Endothelial cell of umbilical vein (primary cell): ENCODE results near the gene MSRB2. TPM values are rescaled to one million over a fixed set of nuclear protein-coding genes. Genes with fewer than 3 reads are reported as not detected.

Experiments used
- BruUV-seq: library from RNA; stranded (reverse); fragments of 400-500 nt; replicated peaks from 2 replicates; lab custom pipeline; 2021; lab: Mats Ljungman, UMichigan
- CTCF ChIA-PET: fragments of 300-600, 350-600 bp; sonication (Branson Sonifier 250); formaldehyde crosslinking; loops from one replicate; lab custom pipeline; 2021; ENCODE audit warnings: antibody characterized with exemption, inconsistent platforms; lab: Charles Lee
- POLR2A ChIA-PET: fragments of 300-600, 350-600 bp; sonication (Branson Sonifier 250); formaldehyde crosslinking; loops from one replicate; lab custom pipeline; 2021; ENCODE audit warnings: antibody characterized with exemption, inconsistent platforms; lab: Charles Lee
- DNase-seq: peaks from one replicate; pipeline ENCODE4 v3.0.0-alpha.2; 2011; ENCODE audit warnings: low read depth, low spot score
- FAIRE-seq: peaks from 2 replicates; lab custom pipeline; 2011; peaks lifted over from hg19 to GRCh38; lab: Jason Lieb, UNC
- H2AFZ ChIP-seq: 2 replicates; pipeline ENCODE4 v1.6.0; 2012; ENCODE audit warnings: low read depth, low read length, control low read depth, inconsistent platforms
- H3K27ac ChIP-seq: 2 replicates; pipeline ENCODE4 v1.5.1; 2011; ENCODE audit warnings: low read depth, mild to moderate bottlenecking, control low read depth, low read length, moderate library complexity; ENCODE audit not compliant: insufficient read depth
- H3K27me3 ChIP-seq, 2 experiments: 2 replicates each; pipeline versions ENCODE4 v1.6.0 to v1.6.1; 2011; ENCODE audit warnings: low read length in 2 of 2, mixed read lengths in 1 of 2; ENCODE audit not compliant: control insufficient read depth in 2 of 2, insufficient read depth in 2 of 2
- H3K36me3 ChIP-seq, 2 experiments: 2 replicates in 1 of 2; 3 replicates in 1 of 2; pipeline ENCODE4 v1.5.1; 2011; ENCODE audit warnings: low read length in 2 of 2, mild to moderate bottlenecking in 1 of 2, moderate library complexity in 1 of 2; ENCODE audit not compliant: control insufficient read depth in 2 of 2, insufficient read depth in 2 of 2; ENCODE audit errors: extremely low read depth in 1 of 2
- H3K4me1 ChIP-seq: 3 replicates; pipeline ENCODE4 v1.5.1; 2011; ENCODE audit warnings: mild to moderate bottlenecking, low read length; ENCODE audit not compliant: control insufficient read depth, insufficient read depth; ENCODE audit errors: extremely low read depth
- H3K4me2 ChIP-seq: 2 replicates; pipeline ENCODE4 v1.6.1; 2011; ENCODE audit warnings: low read length, control low read depth, mixed read lengths; ENCODE audit not compliant: insufficient read depth
- H3K4me3 ChIP-seq, 3 experiments: fragments of 200-600 bp in 1 of 3; sonication (generic), shearing (Covaris generic) in 1 of 3; replicated peaks in 1 of 3; 2 replicates each; pipeline ENCODE4 v1.5.1; 2011 to 2016; ENCODE audit warnings: control low read depth in 3 of 3, low read length in 3 of 3, mild to moderate bottlenecking in 2 of 3, inconsistent platforms in 1 of 3, low read depth in 1 of 3, moderate library complexity in 1 of 3; ENCODE audit not compliant: insufficient read depth in 1 of 3
- H3K79me2 ChIP-seq: 2 replicates; pipeline ENCODE4 v1.6.0; 2012; ENCODE audit warnings: low read length, inconsistent platforms; ENCODE audit not compliant: control insufficient read depth, insufficient read depth
- H3K9ac ChIP-seq: replicated peaks from 2 replicates; pipeline ENCODE3; 2011; ENCODE audit warnings: low read length, control low read depth; ENCODE audit not compliant: insufficient read depth; ENCODE audit errors: extremely low read depth
- H3K9me1 ChIP-seq: replicated peaks from 3 replicates; pipeline ENCODE4 v1.6.0; 2011; ENCODE audit warnings: mild to moderate bottlenecking, low read length; ENCODE audit not compliant: control insufficient read depth, insufficient read depth; ENCODE audit errors: extremely low read depth
- H3K9me3 ChIP-seq: replicated peaks from 2 replicates; pipeline ENCODE4 v1.5.1; 2012; ENCODE audit warnings: low read length, inconsistent platforms; ENCODE audit not compliant: control insufficient read depth, insufficient read depth
- H4K20me1 ChIP-seq: replicated peaks from 2 replicates; pipeline ENCODE3; 2011; ENCODE audit warnings: mild to moderate bottlenecking, low read length; ENCODE audit not compliant: control insufficient read depth, insufficient read depth; ENCODE audit errors: extremely low read depth
- FOS ChIP-seq: IDR thresholded peaks from 2 replicates; pipeline ENCODE4 v1.6.1; 2011; ENCODE audit warnings: mild to moderate bottlenecking, low read length, moderate library complexity, borderline replicate concordance; ENCODE audit not compliant: insufficient read depth
- JUN ChIP-seq: IDR thresholded peaks from 2 replicates; pipeline ENCODE4 v1.6.1; 2011; ENCODE audit warnings: borderline replicate concordance, low read depth; ENCODE audit not compliant: insufficient read length, insufficient read depth
- POLR2AphosphoS5 ChIP-seq: IDR thresholded peaks from 2 replicates; pipeline ENCODE4 v1.6.1; 2012; ENCODE audit warnings: low read depth, mild to moderate bottlenecking, control low read depth, low read length, moderate library complexity; ENCODE audit not compliant: insufficient read depth
- dilution Hi-C: fragments of 300-500 bp; cut with MboI; formaldehyde crosslinking; loops from one replicate; pipeline ENCODE4 v1.15.0; 2019; ENCODE audit warnings: low sequenced_read_pairs; ENCODE audit not compliant: extremely low pct_ligation_motif_present
- intact Hi-C: fragments of 100-400 bp; cut with micrococcal nuclease; formaldehyde crosslinking; loops from one replicate; pipeline ENCODE4 v1.10.0; 2022
- polyA plus RNA-seq, 4 experiments: library from polyadenylated mRNA; depleted of rRNA in 3 of 4; stranded (reverse) in 3 of 4; unstranded in 1 of 4; fragments of >200 nt; gene quantifications; 2 replicates each; pipeline versions ENCODE4 v1.2.1 to v1.2.3, GENCODE V29; 2011 to 2012; ENCODE audit warnings: missing spikeins in 1 of 4
- total RNA-seq: library from RNA; stranded (reverse); gene quantifications from 2 replicates; pipeline ENCODE4 v1.2.3, GENCODE V29; 2021
- TF ChIP-seq, protein P1 (sequence below), 2 donors: IDR thresholded peaks; 1 replicate in 1 of 2; 2 replicates in 1 of 2; pipeline ENCODE4 v1.5.1; 2011; ENCODE audit warnings: low read length in 2 of 2, mild to moderate bottlenecking in 2 of 2, moderate library complexity in 2 of 2, control low read depth in 1 of 2, inconsistent platforms in 1 of 2, low read depth in 1 of 2; ENCODE audit not compliant: insufficient read depth in 1 of 2; ENCODE audit errors: extremely low read depth in 1 of 2

The MSRB2 gene
- total and polyA plus RNA-seq, 2 donors (not counting 3 experiments of a cell fraction or from before 2014, with no cell fraction given): 16.2 to 20.6 TPM

DNA sequence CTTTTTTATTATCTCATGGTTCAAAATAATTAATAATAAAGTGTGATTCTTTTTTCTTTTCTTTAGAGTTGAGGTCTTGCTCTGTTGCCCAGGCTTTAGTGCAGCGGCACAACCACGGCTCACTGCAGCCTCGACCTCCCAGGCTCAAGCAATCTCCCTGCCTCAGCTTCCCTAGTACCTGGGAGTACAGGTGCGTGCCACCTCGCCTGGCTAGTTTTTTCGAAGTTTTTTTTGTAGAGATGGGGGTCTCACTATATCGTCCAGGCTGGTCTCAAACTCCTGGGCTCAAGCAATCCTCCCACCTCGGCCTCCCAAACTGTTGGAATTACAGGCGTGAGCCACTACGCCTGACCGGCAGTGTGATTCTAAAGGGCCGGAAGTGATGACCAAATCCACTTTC is 28.0 kb upstream of the MSRB2 start:
- H3K79me2 ChIP-seq: no peaks in the 10 kb centered on the region
- no peak for FAIRE-seq
- no peaks in the 10 kb centered on the region for H3K36me3 ChIP-seq
- no peak for DNase-seq
- H3K4me3 ChIP-seq: no peak overlapping the region
- CTCF ChIA-PET: no interaction called here
- no peak overlapping the region for H3K4me2 ChIP-seq
- no peak overlapping the region for H2AFZ ChIP-seq
- no peaks in the 10 kb centered on the region for H4K20me1 ChIP-seq
- TF ChIP-seq, protein P1, sequence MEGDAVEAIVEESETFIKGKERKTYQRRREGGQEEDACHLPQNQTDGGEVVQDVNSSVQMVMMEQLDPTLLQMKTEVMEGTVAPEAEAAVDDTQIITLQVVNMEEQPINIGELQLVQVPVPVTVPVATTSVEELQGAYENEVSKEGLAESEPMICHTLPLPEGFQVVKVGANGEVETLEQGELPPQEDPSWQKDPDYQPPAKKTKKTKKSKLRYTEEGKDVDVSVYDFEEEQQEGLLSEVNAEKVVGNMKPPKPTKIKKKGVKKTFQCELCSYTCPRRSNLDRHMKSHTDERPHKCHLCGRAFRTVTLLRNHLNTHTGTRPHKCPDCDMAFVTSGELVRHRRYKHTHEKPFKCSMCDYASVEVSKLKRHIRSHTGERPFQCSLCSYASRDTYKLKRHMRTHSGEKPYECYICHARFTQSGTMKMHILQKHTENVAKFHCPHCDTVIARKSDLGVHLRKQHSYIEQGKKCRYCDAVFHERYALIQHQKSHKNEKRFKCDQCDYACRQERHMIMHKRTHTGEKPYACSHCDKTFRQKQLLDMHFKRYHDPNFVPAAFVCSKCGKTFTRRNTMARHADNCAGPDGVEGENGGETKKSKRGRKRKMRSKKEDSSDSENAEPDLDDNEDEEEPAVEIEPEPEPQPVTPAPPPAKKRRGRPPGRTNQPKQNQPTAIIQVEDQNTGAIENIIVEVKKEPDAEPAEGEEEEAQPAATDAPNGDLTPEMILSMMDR (IDR thresholded peaks at IDR 0.05; ENCODE audit: extremely low read depth in 1 of 2, insufficient read depth in 1 of 2, low read depth in 1 of 2, low read length in 2 of 2): no peak
- TF ChIP-seq POLR2AphosphoS5: no peak
- TF ChIP-seq FOS: no peak
- no peak for TF ChIP-seq JUN
- H3K9me1 ChIP-seq: no peaks in the 10 kb centered on the region
- no TSS peak for BruUV-seq
- POLR2A ChIA-PET: no interaction called here
- intact Hi-C loops: loop anchor here (5.0 kb wide), 2 partner anchors 495 to 1075 kb away; no protein-coding TSS in a partner anchor
- H3K27ac ChIP-seq: no peak overlapping the region
- H3K9ac ChIP-seq: no peak overlapping the region
- H3K27me3 ChIP-seq: no peaks in the 10 kb centered on the region
- no peaks in the 10 kb centered on the region for H3K9me3 ChIP-seq
- dilution Hi-C loops: no loop called here
- no peaks in the 10 kb centered on the region for H3K4me1 ChIP-seq
